GM21515 (cell line): ENCODE results near the gene SASH1.
"Not testable (repeated sequence)": the region's sequence is repeated elsewhere in the genome, so short reads cannot be mapped to it uniquely, and the experiment has no call there.

Experiments used
- ATAC-seq: cut with Tn5 transposase; IDR thresholded peaks from one replicate; pipeline ENCODE4 v1.9.1; 2021; ENCODE audit not compliant: unreplicated experiment

Gene SASH1

DNA sequence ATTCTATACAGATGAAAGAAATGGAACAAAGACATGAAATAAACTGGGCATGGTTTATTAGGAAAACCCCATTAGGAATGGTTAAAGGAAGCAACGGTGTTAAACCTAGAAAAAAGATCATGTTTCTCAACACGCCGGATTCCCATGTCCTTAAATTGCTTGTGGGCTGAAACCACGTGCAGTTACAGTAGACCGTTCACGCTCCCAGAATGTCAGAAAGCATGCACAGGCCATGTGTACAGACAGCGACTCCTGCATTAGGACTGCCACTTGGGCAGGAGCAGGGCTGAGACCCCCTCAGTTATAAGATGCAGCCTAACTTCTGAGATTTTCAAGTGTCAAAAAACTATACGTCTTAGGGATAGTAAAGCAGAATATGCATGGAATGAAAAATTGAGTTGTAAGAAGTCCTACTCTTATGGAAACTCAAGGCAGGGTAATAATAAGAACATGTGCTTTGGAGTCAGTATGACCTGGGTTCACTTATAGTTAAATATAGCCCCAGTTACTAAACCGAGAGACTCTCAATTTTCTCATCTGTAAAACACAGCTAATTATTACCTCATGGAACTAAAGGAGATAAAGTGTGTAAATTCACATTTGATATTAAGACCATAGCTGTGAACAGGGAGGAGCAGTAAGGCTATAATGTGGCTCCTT, 230.2 kb downstream of the SASH1 start:
- no peak for ATAC-seq

DNA sequence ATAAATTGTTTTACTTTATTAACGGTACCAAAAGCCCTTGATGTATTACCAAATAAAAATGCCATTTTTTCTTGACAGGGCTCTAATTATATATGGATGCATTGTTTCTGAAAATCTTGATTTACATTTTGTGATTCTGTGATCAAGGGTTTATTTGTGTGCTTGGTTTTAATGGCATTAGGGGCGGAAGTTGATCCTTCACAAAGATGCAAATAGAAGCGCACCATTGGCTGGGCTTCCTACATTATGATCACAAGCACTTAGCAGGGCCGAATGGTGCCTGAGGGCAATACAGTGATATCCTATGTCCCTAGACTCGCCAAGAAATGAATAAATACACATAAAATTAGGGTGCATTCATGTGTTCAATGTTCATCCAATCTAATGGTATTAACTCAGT, 231.3 kb downstream of the SASH1 start:
- ATAC-seq: no peak

DNA sequence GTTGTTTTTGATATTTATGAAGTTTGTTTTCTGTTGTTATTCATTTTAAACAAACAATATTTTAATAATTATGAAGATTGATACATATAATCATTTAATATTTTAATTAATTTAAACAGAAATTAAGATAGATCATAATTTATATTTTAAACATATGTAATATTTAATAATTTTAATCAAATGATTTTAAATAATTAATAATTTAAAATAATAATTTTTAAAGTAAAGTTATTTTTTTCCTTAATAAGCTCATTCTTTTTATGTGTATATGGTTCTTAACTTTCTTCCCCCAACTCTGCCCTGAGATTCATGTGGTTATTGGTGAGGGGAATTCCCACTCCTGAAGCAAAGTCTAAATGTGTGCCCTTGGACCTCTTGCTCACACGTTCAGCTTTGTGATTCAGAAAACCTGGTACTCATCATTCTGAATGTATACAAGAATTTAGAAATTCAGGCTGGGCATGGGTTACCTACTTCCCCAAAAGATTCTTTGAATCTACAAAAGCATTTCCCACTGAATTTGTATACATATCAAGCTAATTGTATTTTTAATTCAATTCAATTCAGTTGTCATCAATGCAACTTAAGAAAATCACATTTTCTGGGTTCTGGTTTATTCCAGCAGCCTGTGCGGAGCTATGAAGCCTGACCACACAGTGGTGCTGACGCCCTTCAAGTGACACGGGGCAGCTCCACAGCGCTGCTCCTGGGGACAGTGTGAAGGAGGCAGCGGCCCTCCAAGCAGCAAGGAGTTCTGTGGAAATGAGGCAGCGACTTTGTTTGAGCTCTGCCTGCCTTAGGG, 235.2 kb downstream of the SASH1 start:
- peak; percentile 99 for ATAC-seq

DNA sequence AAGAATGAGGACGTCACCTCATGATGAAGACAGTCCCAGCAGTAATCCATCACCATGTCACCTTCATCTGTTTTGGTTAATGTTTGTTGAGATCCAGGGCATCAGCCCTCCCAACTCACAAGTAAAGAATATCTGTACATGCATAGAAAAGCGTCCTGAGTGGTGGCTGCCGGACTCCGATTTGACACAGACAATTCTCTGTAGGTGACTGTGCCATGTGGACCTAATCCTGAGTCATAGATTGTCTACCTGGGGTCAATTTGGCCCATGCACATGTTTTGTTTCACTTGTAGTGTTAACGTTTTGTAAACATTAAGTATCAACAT, 235.8 kb downstream of the SASH1 start:
- no peak for ATAC-seq

- no peak for ATAC-seq
Measured at GRCh38 chr6:148578837-148579565, 236.4 kb downstream of the SASH1 start.

DNA sequence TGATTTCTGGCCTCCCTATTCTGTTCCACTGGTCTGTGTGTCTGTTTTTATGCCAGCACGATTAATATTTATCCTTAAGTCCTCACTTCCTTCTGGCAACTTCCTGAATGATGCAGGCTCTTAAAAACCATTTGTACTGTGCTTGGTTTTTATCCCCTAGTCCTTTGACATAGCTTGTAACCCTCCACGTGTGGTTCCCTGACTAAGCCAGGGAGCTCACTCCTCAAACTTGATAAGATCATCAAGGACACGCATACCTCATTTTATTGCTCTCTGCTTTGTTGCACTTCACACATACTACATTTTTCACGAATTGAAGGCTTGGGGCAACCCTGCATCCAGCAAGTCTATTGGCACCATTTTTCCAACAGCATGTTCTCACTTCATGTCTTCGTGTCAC, 237.8 kb downstream of the SASH1 start:
- no peak for ATAC-seq

GRCh38 chr6:148583631-148584030, 241.0 kb downstream of the SASH1 start:
- ATAC-seq: no peak

- not testable (repeated sequence) for ATAC-seq
Measured at GRCh38 chr6:148585641-148586040, 243.0 kb downstream of the SASH1 start.

DNA sequence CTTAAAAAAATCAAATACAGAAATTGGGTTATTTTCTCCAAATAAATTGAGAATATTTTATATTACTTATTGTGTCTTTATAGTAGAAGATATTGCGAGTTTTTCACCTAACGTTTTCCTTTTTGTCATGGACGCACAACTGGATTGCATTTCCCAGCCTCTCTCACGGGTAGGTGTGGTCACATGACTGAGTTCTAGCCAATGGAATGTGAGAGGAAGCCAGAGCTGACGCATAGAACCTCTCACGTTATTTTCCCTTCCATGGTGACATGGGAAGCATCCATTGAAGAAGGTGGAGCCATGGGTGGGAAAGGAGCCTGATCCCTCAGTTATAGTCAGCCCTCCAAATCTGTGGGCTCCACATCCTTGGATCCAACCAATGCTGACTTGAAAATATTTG, 248.2 kb downstream of the SASH1 start:
- ATAC-seq: no peak

DNA sequence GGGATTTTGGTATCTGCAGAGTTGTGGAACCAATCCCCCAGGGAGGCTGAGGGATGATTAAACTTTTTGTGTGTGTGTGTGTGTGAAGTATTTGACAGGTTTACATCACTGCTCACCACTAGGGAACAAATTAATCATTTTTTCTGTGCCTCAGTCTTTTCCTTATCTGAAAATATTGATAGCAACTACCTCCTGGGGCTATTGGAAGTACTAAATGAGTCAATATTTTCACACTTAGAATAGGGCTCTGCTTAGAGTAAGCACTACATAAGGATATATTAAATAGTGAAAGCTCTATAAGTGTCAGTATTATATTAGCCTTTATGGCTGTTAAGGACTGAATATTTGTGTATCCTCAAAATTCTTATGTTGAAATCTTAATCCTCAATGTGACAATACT, 249.0 kb downstream of the SASH1 start:
- ATAC-seq: no peak

DNA sequence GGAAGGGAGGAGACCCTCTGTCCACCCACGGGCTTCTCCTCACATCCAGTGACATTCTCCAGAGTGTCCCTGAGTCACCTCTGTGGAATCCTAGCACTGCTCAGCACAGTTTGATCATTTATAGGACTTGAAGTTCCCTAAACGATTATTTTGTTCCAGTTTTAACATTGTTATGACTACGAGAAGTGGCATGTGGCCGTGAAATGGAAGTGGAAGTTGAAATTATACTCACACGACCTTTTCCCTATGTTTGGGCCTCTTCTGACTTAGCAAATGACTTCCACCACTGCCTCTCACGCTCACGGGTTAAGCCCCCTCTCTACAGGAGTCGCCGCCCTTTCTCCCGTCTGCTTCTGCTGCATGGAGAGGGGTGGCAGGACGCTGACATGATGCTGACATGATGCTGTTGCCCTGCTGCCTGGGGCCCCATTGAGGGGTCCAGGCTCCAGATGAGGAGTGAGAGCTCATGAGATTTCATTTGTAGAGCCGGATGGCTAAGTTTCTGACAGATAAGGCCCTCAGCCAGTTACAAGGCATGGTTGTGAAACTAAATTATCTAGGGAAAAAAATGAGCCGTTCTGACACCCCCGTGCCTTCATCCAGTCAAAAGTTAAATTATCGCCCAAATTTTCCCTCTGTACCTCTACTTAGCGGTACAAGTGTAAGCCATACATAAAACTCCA, 250.6 kb downstream of the SASH1 start:
- no peak for ATAC-seq

DNA sequence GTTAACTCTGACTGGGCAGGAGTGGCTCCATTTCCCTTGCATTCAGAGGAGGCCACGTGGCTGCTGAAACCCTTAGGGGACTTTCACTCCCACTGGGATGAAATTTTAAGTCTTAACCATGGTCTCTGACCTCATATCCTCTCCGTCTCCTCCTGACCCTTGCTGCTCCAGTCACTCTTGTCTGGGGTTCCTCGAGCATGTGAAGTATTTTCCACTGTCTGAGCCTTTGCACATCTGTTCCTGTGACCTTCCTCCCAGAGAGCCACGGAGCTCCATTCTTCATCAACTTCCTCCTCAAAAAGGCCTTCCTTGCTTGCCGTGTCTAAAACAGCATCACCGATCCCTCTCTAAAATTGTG, 251.2 kb downstream of the SASH1 start:
- ATAC-seq: no peak

DNA sequence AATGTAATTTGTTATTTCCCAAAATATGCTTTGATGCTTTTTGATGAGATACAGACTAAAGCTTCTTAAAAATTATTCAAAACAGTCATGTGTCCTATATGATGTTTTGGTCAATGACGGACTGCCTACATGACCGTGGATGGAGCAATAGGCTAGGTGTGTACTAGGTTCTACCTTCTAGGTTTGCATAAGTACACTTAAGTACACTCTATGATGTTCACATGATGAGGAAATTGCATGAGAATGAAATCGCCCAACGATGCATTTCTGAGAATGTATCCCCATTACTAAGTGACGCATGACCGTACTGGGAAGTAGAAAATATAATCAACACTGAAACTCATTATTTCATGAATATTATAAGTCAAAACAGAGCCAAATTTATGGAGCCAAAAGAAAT, 252.9 kb downstream of the SASH1 start:
- ATAC-seq: no peak

DNA sequence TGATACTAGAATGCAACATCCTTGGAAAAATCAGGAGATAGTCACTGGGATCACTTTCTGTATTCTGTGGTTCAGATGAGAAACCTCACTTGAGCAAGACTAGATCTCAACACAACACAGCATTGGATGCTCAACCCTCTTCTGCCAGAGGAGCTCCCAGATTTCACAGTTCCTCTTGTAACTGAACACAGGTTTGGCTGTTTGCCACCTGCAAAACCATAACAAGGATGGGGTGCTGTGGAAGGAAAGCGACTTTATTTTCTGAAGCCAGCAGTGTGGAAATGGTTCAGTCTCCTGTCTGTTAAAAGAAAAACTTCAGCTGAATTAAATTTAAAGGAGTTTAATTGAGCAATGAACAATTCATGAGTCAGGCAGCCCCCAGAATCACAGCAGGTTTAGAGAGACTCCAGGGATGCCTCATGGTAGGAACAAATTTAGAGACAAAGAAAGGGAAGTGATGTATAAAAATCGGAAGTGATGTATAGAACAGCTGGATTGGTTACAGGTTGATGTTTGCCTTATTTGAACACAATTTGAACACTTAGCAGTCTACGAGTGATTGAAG, 254.3 kb downstream of the SASH1 start:
- ATAC-seq: no peak

DNA sequence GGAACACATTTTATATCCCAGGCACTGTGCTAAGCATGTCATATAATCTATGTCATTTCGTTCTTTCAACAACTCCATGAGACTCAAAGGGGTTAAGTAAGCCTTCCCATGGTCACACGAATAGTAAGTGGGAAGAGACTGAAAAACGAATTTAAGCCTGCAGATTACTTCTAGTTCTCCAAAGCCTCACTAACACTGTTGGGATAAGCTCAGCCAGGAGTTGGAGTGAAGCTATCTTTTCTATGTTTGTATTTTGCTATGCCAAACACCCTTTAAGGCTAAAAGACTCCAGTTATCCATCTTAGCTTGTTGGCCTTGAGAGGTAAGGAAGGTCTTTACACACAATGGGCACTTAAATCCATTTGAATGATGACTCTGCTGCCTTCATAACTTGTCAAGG, 256.1 kb downstream of the SASH1 start:
- ATAC-seq: no peak

- ATAC-seq: no peak
Measured at GRCh38 chr6:148599967-148600426, 257.4 kb downstream of the SASH1 start.
